Subcutaneous preadipocyte (primary cell): Measurements from ENCODE around the gene OGFR. TPM values are rescaled to one million over a fixed set of nuclear protein-coding genes. Genes with fewer than 3 reads are reported as not detected.

Experiments used
- small RNA-seq: library from RNA; depleted of rRNA; stranded (forward); fragments of <200 nt; gene quantifications from one replicate; pipeline ENCODE3, GENCODE V24; 2012
- total RNA-seq: library from RNA; depleted of rRNA; stranded (reverse); fragments of >200 nt; gene quantifications from 2 replicates; pipeline ENCODE4 v1.2.3, GENCODE V29; 2012

Gene OGFR, protein sequence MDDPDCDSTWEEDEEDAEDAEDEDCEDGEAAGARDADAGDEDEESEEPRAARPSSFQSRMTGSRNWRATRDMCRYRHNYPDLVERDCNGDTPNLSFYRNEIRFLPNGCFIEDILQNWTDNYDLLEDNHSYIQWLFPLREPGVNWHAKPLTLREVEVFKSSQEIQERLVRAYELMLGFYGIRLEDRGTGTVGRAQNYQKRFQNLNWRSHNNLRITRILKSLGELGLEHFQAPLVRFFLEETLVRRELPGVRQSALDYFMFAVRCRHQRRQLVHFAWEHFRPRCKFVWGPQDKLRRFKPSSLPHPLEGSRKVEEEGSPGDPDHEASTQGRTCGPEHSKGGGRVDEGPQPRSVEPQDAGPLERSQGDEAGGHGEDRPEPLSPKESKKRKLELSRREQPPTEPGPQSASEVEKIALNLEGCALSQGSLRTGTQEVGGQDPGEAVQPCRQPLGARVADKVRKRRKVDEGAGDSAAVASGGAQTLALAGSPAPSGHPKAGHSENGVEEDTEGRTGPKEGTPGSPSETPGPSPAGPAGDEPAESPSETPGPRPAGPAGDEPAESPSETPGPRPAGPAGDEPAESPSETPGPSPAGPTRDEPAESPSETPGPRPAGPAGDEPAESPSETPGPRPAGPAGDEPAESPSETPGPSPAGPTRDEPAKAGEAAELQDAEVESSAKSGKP
- 34.2 and 42.2 TPM in 2 replicates for total RNA-seq

DNA sequence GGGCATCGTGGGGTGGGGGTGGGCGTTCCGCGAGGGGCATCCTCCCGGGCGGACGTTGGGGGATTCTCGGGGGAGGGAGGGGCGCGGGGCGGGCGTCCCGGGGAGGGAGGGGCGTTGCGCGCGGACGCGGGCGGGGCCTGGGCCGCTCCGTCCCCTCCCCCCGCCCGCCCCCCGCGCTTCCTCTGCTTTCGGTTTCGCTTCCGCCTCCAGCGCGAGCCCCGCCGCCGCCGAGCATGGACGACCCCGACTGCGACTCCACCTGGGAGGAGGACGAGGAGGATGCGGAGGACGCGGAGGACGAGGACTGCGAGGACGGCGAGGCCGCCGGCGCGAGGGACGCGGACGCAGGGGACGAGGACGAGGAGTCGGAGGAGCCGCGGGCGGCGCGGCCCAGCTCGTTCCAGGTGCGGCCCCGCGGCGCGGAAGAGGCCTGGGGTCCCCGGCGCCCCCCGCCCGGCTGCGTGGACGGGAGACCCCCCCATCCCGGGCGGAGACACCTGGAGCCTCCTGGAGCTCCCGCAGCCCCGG, at the start of gene OGFR:
Gene OGFR (plus strand): TSS at position 209 of the 528 bp plus-strand sequence. CDS start 25 bp downstream, at position 234.

DNA sequence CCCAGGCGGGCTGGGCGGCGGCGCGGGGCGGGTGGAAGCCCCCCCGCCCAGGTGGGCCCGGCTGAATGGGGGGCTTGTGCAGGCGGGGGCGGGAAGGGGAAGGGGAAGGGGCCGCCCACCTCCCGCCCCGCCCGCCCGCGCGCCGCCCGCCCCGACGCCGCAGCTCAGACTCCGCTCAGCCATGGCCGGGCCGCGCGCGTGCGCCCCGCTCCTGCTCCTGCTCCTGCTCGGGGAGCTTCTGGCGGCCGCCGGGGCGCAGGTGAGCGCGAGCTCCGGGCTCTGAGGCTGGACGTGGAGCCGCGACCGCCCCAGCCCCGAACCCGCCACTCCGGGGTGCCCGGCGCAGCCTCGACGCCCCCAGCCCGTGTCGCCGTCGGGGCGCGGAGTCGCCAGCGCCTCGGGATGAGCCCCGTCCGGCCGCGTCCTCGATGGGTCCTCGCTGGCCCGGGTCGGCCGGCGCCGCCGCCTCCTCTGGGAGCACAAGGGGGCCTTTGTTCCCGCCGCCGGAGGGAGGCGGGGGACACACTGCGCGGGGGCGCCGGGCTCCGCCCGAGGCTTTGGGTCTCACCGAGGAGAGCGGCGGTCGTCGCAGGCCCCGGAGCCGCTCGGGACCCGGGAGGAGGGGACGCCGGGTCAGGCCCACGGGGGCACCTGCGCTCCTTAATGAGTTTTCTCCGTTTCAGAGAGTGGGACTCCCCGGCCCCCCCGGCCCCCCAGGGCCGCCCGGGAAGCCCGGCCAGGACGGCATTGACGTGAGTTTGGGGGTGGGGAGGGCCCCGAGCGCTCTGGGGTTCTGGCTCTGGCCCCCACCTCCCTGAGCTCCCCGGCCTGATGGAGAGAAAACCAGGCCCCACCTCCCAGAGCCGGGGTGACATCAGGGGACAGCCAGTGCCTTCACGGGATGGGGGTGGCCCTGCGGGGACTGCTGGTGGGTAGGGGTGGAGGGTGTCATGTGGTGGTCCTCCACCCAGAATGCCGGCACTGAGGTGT, 12.5 kb downstream of the OGFR start, which contains the start of gene COL9A3:
Gene COL9A3 (plus strand): TSS at position 167 of the 990 bp plus-strand sequence. CDS start 15 bp downstream, at position 182.

DNA sequence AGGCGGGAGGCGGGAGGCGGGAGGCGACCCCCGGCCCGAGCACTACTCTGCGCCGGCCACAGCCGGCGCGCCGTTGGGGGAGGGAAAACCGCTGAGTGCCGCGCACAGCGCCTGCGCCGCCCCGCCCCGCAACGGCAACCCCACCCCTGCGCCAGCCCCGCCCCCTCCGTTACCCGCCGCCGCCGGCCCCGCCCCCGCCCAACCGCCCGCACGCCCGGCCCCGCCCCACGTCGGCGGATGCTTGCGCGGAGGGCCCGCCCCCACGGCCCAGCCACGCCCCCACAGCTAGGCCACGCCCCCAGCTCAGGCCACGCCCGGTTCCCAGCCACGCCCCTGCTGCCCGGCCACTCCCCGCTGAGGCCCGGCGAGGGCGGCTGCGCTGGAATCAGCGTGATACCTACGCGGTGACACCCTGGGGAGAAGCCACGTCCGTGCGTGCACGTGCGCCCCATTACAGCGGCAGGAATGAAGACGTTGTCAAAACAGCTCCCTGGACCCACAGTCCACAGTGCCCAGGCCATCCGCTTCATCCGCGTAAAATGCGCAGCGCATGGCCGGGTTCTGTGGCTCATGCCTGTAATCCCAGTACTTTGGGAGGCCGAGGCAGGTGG, 57.2 kb downstream of the OGFR start, which contains the start of gene TCFL5:
Gene TCFL5 (minus strand): TSS at position 97 of the 611 bp plus-strand sequence. CDS start 152 bp downstream, outside the sequence.

Small RNA genes lying within 50 kb of the gene (small RNA-seq; reads per million reads assigned to genes)
- not detected for gene DPH3P1

Other genes with a start within 250 kb of the OGFR start
- 0.73 and 7.2 TPM in 2 replicates for gene SLCO4A1, start 162.3 kb upstream of the OGFR start, total RNA-seq
- gene NTSR1, start 96.0 kb upstream of the OGFR start, total RNA-seq: 0.37 and 13.1 TPM in 2 replicates
- 14.7 and 23.9 TPM in 2 replicates for gene MRGBP, start 8.4 kb upstream of the OGFR start, total RNA-seq
- gene COL9A3, start 12.2 kb downstream of the OGFR start, total RNA-seq: 0.73 and 0.98 TPM in 2 replicates
- gene TCFL5, start 57.0 kb downstream of the OGFR start, total RNA-seq: 15.4 and 18.4 TPM in 2 replicates
- gene DIDO1, start 121.7 kb downstream of the OGFR start, total RNA-seq: 29.8 and 47.1 TPM in 2 replicates
- 29.5 and 29.8 TPM in 2 replicates for gene GID8, start 133.3 kb downstream of the OGFR start, total RNA-seq
- 8.5 and 13.3 TPM in 2 replicates for gene SLC17A9, start 147.9 kb downstream of the OGFR start, total RNA-seq
- gene BHLHE23, start 202.1 kb downstream of the OGFR start, total RNA-seq: not detected in 2 replicates